Muscle layer of duodenum (tissue), 2 donors: ENCODE results near the gene TET3.
"Not testable (repeated sequence)": the region's sequence is repeated elsewhere in the genome, so short reads cannot be mapped to it uniquely, and the experiment has no call there.

Source experiments
- H3K27ac ChIP-seq: one replicate; pipeline ENCODE4 v1.7.0; 2013; ENCODE audit warnings: mild to moderate bottlenecking, low read length
- H3K27me3 ChIP-seq: one replicate; pipeline ENCODE4 v1.7.0; 2013; ENCODE audit warnings: low read depth, mild to moderate bottlenecking, control low read depth, low read length
- H3K36me3 ChIP-seq, 2 donors: one replicate each; pipeline ENCODE4 v1.7.0; 2013; ENCODE audit warnings: low read length in 2 of 2, control low read depth in 1 of 2, mild to moderate bottlenecking in 1 of 2; ENCODE audit not compliant: insufficient read depth in 2 of 2, control insufficient read depth in 1 of 2
- H3K4me1 ChIP-seq, 2 donors: one replicate each; pipeline ENCODE4 v1.7.0; 2013; ENCODE audit warnings: low read length in 2 of 2, mild to moderate bottlenecking in 2 of 2, control low read depth in 1 of 2, moderate library complexity in 1 of 2; ENCODE audit not compliant: insufficient read depth in 2 of 2, control insufficient read depth in 1 of 2
- H3K4me3 ChIP-seq, 2 donors: one replicate each; pipeline ENCODE4 v1.7.0; 2013; ENCODE audit warnings: low read length in 2 of 2, low read depth in 1 of 2, mild to moderate bottlenecking in 1 of 2
- H3K9me3 ChIP-seq, 2 donors: one replicate each; pipeline ENCODE4 v1.7.0; 2013; ENCODE audit warnings: low read length in 2 of 2, control low read depth in 1 of 2, mild to moderate bottlenecking in 1 of 2; ENCODE audit not compliant: control insufficient read depth in 1 of 2
- donor health status: healthy.

Gene TET3

GRCh38 chr2:73984203-73984921 lies at the start of gene TET3:
Gene TET3, plus strand, starts transcription at chr2:73984910. Its CDS starts 1,494 bp downstream, at chr2:73986404.
- Histone ChIP-seq H3K4me1 (peaks cover 15 to 45% of the 10 kb centered on the region in 2 donors), H3K9me3 (no peaks in the 10 kb centered on the region), H3K4me3 (peak within 1 kb of the TSS; percentile 67 to 69), H3K27me3 (no peaks in the 10 kb centered on the region), H3K36me3 (no peaks in the 10 kb centered on the region), H3K27ac (peak within 1 kb of the TSS; percentile 74)

GRCh38 chr2:73935641-73936040 lies 49.1 kb upstream of the TET3 start:
- peaks cover 6 to 11% of the 10 kb centered on the region in 2 donors for H3K36me3 ChIP-seq
- no peak overlapping the region for H3K4me3 ChIP-seq
- no peaks in the 10 kb centered on the region for H3K27me3 ChIP-seq
- H3K4me1 ChIP-seq = peaks cover 0 to 11% of the 10 kb centered on the region in 2 donors
- H3K9me3 ChIP-seq = no peaks in the 10 kb centered on the region
- no peak overlapping the region for H3K27ac ChIP-seq

DNA sequence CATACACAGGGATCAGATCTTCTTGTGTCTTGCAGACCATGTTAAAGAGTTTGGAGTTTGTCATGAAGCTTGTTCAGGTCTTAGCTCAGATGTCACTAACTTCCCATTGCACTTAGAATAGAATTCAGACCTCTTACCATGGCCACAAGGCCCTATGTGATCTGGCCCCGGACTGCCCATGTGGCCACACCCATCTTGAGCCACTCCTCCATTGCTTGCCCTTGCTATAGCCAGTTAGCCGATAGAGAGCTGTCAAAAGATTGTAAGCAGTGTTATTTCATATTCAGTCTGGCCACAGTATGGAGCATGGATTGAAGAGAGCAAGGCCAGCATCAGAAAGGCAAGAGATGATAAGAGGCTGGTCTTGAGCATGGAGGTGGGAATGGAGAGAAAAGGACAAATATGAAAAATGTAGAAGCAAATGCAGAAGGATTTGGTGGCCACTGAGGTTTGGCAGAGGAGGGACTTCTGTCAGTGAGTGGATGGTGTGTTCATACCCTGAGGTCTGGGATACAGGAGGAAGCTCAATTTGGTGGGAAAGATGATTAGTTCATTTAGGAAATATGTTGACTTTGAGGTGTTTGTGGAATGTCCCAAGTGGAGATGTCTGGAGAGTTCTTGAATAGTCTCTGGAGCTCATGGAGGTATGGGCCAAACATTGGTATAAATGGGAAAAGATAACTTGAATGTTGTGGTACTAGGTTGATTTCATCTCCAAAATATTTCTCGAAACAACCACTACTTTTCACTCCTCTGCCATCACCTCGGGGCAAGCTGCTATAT lies 47.4 kb upstream of the TET3 start:
- Histone ChIP-seq H3K9me3 (no peaks in the 10 kb centered on the region), H3K27me3 (no peaks in the 10 kb centered on the region), H3K4me3 (no peak overlapping the region), H3K4me1 (peaks cover 0 to 9% of the 10 kb centered on the region in 2 donors), H3K36me3 (peaks cover 9 to 11% of the 10 kb centered on the region in 2 donors), H3K27ac (no peak overlapping the region)

- H3K9me3 ChIP-seq = no peaks in the 10 kb centered on the region
- peaks cover 0 to 5% of the 10 kb centered on the region in 2 donors for H3K4me1 ChIP-seq
- no peaks in the 10 kb centered on the region for H3K27me3 ChIP-seq
- no peak overlapping the region for H3K27ac ChIP-seq
- H3K36me3 ChIP-seq = peaks cover 4 to 11% of the 10 kb centered on the region in 2 donors
- H3K4me3 ChIP-seq = no peak overlapping the region
Measured at GRCh38 chr2:73937899-73938298, 46.8 kb upstream of the TET3 start.

GRCh38 chr2:73938718-73939352 lies 45.9 kb upstream of the TET3 start:
- Histone ChIP-seq H3K36me3 (peaks cover 5 to 11% of the 10 kb centered on the region in 2 donors), H3K4me1 (peaks cover 0 to 5% of the 10 kb centered on the region in 2 donors), H3K9me3 (no peaks in the 10 kb centered on the region), H3K4me3 (no peak overlapping the region), H3K27me3 (no peaks in the 10 kb centered on the region), H3K27ac (no peak overlapping the region)

GRCh38 chr2:73939419-73939818 lies 45.3 kb upstream of the TET3 start:
- H3K27me3 ChIP-seq = no peaks in the 10 kb centered on the region
- no peaks in the 10 kb centered on the region for H3K9me3 ChIP-seq
- no peak overlapping the region for H3K4me3 ChIP-seq
- H3K36me3 ChIP-seq = peaks cover 10 to 11% of the 10 kb centered on the region in 2 donors
- H3K4me1 ChIP-seq = peaks cover 0 to 5% of the 10 kb centered on the region in 2 donors
- no peak overlapping the region for H3K27ac ChIP-seq

DNA sequence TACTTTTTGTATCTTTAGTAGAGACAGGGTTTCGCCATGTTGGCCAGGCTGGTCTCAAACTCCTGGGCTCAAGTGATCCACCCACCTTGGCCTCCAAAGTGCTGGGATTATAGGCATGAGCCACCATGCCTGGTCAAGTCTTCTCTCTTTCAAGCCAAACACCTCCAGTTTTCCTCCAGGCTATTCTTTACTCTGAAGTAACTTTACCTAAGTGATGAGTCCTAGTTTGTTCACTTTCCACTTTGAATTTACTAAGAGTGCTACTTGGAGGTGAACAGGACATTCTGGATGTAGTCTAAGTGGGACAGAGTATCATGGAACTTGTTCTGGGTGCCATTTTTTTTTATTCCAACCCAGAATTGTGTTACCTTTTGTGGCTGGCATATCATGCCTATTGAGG lies 44.6 kb upstream of the TET3 start:
- H3K9me3 ChIP-seq, H3K4me3 ChIP-seq, H3K27ac ChIP-seq, H3K27me3 ChIP-seq, H3K4me1 ChIP-seq: not testable (repeated sequence)
- H3K36me3 ChIP-seq = peaks cover 14 to 15% of the 10 kb centered on the region in 2 donors

DNA sequence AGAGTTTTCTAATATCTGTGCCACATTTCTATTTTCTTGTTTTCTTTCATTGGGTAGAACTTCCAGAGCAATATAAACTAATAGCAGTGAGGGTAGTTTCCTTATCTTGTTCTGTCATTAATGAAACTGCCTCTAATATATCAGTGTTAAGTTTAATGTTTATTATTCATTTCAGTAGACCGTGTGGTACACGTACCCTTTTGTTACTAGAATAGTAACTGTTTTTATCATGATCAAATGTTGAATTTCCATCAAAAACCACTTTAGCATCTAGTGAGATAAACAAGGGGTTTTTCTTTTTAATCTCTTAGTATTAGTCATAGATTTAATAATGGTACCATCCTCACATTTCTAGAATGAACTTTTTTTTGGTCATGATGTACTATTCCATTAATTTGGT lies 42.0 kb upstream of the TET3 start:
- Histone ChIP-seq H3K4me3 (no peak overlapping the region), H3K27me3 (no peaks in the 10 kb centered on the region), H3K36me3 (peaks cover 23 to 32% of the 10 kb centered on the region in 2 donors), H3K27ac (no peak overlapping the region), H3K9me3 (no peaks in the 10 kb centered on the region), H3K4me1 (peaks cover 0 to 5% of the 10 kb centered on the region in 2 donors)

DNA sequence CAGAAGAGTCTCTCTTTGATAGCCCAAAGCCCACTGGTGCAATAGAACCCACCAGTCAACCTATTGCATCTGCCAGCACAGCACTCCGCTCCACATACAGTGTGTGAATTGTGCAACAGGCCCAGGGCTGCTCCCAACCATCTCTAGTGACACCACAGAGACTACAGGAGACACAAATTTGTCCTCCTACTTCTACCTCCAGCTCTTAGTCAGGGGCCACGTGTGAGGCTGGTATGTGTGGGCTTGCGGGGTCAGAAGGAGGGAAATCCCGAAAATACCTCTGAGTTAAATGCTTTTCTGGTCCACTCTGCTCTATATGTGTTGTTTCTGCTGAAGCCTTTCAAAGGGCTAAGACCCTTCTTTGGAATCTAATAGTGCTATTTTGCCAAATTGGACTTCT lies 40.0 kb upstream of the TET3 start:
- peaks cover 40 to 46% of the 10 kb centered on the region in 2 donors for H3K36me3 ChIP-seq

GRCh38 chr2:73946215-73946614 lies 38.5 kb upstream of the TET3 start:
- Histone ChIP-seq H3K9me3 (no peaks in the 10 kb centered on the region), H3K27me3 (no peaks in the 10 kb centered on the region), H3K36me3 (peaks cover 53% of the 10 kb centered on the region in 2 donors), H3K4me1 (peaks cover 0 to 5% of the 10 kb centered on the region in 2 donors), H3K4me3 (no peak overlapping the region), H3K27ac (no peak overlapping the region)

More for the DNA sequence above, 40.0 kb upstream of the TET3 start:
- H3K4me3 ChIP-seq = no peak overlapping the region
- H3K9me3 ChIP-seq = no peaks in the 10 kb centered on the region
- no peak overlapping the region for H3K27ac ChIP-seq
- H3K27me3 ChIP-seq = no peaks in the 10 kb centered on the region
- H3K4me1 ChIP-seq = peaks cover 0 to 5% of the 10 kb centered on the region in 2 donors

DNA sequence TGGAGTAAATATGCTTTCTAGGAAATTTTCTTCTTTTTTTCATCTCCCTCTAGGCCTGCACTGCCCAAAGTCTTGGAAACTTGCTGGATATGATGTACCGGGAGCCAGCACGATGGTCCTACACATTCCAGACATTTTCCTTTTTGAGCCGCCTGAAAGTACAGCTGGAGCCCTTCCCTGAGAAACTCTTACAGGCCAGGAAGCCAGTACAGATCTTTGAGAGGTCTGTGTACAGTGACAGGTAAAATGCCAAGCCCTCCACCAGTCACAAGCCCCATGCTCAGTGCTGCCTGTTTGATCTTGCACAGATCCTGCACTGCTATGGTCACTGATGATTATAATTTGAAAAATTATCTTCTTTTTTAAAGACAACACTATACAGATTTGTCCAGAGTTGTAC lies 38.0 kb upstream of the TET3 start:
- H3K9me3 ChIP-seq = no peaks in the 10 kb centered on the region
- H3K27ac ChIP-seq = no peak overlapping the region
- peaks cover 0 to 5% of the 10 kb centered on the region in 2 donors for H3K4me1 ChIP-seq
- no peaks in the 10 kb centered on the region for H3K27me3 ChIP-seq
- peaks cover 57 to 58% of the 10 kb centered on the region in 2 donors for H3K36me3 ChIP-seq
- no peak overlapping the region for H3K4me3 ChIP-seq
